Endothelial cell of umbilical vein (primary cell): ENCODE measurements around the gene ARHGEF38. TPM values are rescaled to one million over a fixed set of nuclear protein-coding genes. Genes with fewer than 3 reads are reported as not detected.

ENCODE experiments used
- BruUV-seq: library from RNA; stranded (reverse); fragments of 400-500 nt; replicated peaks from 2 replicates; lab custom pipeline; 2021; lab: Mats Ljungman, UMichigan
- CTCF ChIA-PET: fragments of 300-600, 350-600 bp; sonication (Branson Sonifier 250); formaldehyde crosslinking; loops from one replicate; lab custom pipeline; 2021; ENCODE audit warnings: antibody characterized with exemption, inconsistent platforms; lab: Charles Lee
- POLR2A ChIA-PET: fragments of 300-600, 350-600 bp; sonication (Branson Sonifier 250); formaldehyde crosslinking; loops from one replicate; lab custom pipeline; 2021; ENCODE audit warnings: antibody characterized with exemption, inconsistent platforms; lab: Charles Lee
- DNase-seq: peaks from one replicate; pipeline ENCODE4 v3.0.0-alpha.2; 2011; ENCODE audit warnings: low read depth, low spot score
- FAIRE-seq: peaks from 2 replicates; lab custom pipeline; 2011; peaks lifted over from hg19 to GRCh38; lab: Jason Lieb, UNC
- H2AFZ ChIP-seq: 2 replicates; pipeline ENCODE4 v1.6.0; 2012; ENCODE audit warnings: low read depth, low read length, control low read depth, inconsistent platforms
- H3K27ac ChIP-seq: 2 replicates; pipeline ENCODE4 v1.5.1; 2011; ENCODE audit warnings: low read depth, mild to moderate bottlenecking, control low read depth, low read length, moderate library complexity; ENCODE audit not compliant: insufficient read depth
- H3K27me3 ChIP-seq, 2 experiments: 2 replicates each; pipeline versions ENCODE4 v1.6.0 to v1.6.1; 2011; ENCODE audit warnings: low read length in 2 of 2, mixed read lengths in 1 of 2; ENCODE audit not compliant: control insufficient read depth in 2 of 2, insufficient read depth in 2 of 2
- H3K36me3 ChIP-seq, 2 experiments: 2 replicates in 1 of 2; 3 replicates in 1 of 2; pipeline ENCODE4 v1.5.1; 2011; ENCODE audit warnings: low read length in 2 of 2, mild to moderate bottlenecking in 1 of 2, moderate library complexity in 1 of 2; ENCODE audit not compliant: control insufficient read depth in 2 of 2, insufficient read depth in 2 of 2; ENCODE audit errors: extremely low read depth in 1 of 2
- H3K4me1 ChIP-seq: 3 replicates; pipeline ENCODE4 v1.5.1; 2011; ENCODE audit warnings: mild to moderate bottlenecking, low read length; ENCODE audit not compliant: control insufficient read depth, insufficient read depth; ENCODE audit errors: extremely low read depth
- H3K4me2 ChIP-seq: 2 replicates; pipeline ENCODE4 v1.6.1; 2011; ENCODE audit warnings: low read length, control low read depth, mixed read lengths; ENCODE audit not compliant: insufficient read depth
- H3K4me3 ChIP-seq, 3 experiments: fragments of 200-600 bp in 1 of 3; sonication (generic), shearing (Covaris generic) in 1 of 3; replicated peaks in 1 of 3; 2 replicates each; pipeline ENCODE4 v1.5.1; 2011 to 2016; ENCODE audit warnings: control low read depth in 3 of 3, low read length in 3 of 3, mild to moderate bottlenecking in 2 of 3, inconsistent platforms in 1 of 3, low read depth in 1 of 3, moderate library complexity in 1 of 3; ENCODE audit not compliant: insufficient read depth in 1 of 3
- H3K79me2 ChIP-seq: 2 replicates; pipeline ENCODE4 v1.6.0; 2012; ENCODE audit warnings: low read length, inconsistent platforms; ENCODE audit not compliant: control insufficient read depth, insufficient read depth
- H3K9ac ChIP-seq: replicated peaks from 2 replicates; pipeline ENCODE3; 2011; ENCODE audit warnings: low read length, control low read depth; ENCODE audit not compliant: insufficient read depth; ENCODE audit errors: extremely low read depth
- H3K9me1 ChIP-seq: replicated peaks from 3 replicates; pipeline ENCODE4 v1.6.0; 2011; ENCODE audit warnings: mild to moderate bottlenecking, low read length; ENCODE audit not compliant: control insufficient read depth, insufficient read depth; ENCODE audit errors: extremely low read depth
- H3K9me3 ChIP-seq: replicated peaks from 2 replicates; pipeline ENCODE4 v1.5.1; 2012; ENCODE audit warnings: low read length, inconsistent platforms; ENCODE audit not compliant: control insufficient read depth, insufficient read depth
- H4K20me1 ChIP-seq: replicated peaks from 2 replicates; pipeline ENCODE3; 2011; ENCODE audit warnings: mild to moderate bottlenecking, low read length; ENCODE audit not compliant: control insufficient read depth, insufficient read depth; ENCODE audit errors: extremely low read depth
- CTCF ChIP-seq, 2 donors: IDR thresholded peaks; 1 replicate in 1 of 2; 2 replicates in 1 of 2; pipeline ENCODE4 v1.5.1; 2011; ENCODE audit warnings: low read length in 2 of 2, mild to moderate bottlenecking in 2 of 2, moderate library complexity in 2 of 2, control low read depth in 1 of 2, inconsistent platforms in 1 of 2, low read depth in 1 of 2; ENCODE audit not compliant: insufficient read depth in 1 of 2; ENCODE audit errors: extremely low read depth in 1 of 2
- EZH2 ChIP-seq: IDR thresholded peaks from 2 replicates; pipeline ENCODE4 v1.6.1; 2012; ENCODE audit warnings: borderline replicate concordance, low read depth, mild to moderate bottlenecking, moderate library complexity, low read length, inconsistent platforms; ENCODE audit not compliant: severe bottlenecking
- FOS ChIP-seq: IDR thresholded peaks from 2 replicates; pipeline ENCODE4 v1.6.1; 2011; ENCODE audit warnings: mild to moderate bottlenecking, low read length, moderate library complexity, borderline replicate concordance; ENCODE audit not compliant: insufficient read depth
- GATA2 ChIP-seq: IDR thresholded peaks from 2 replicates; pipeline ENCODE4 v1.7.0; 2011; ENCODE audit warnings: low read depth, mild to moderate bottlenecking, moderate library complexity, mixed read lengths, low read length; ENCODE audit not compliant: insufficient read length, insufficient read depth
- JUN ChIP-seq: IDR thresholded peaks from 2 replicates; pipeline ENCODE4 v1.6.1; 2011; ENCODE audit warnings: borderline replicate concordance, low read depth; ENCODE audit not compliant: insufficient read length, insufficient read depth
- MAX ChIP-seq: IDR thresholded peaks from 2 replicates; pipeline ENCODE4 v1.6.1; 2011; ENCODE audit not compliant: insufficient read depth, insufficient read length
- MYC ChIP-seq: IDR thresholded peaks from one replicate; pipeline ENCODE4 v1.6.1; 2011; ENCODE audit warnings: mild to moderate bottlenecking, low read depth, low read length
- POLR2A ChIP-seq: IDR thresholded peaks from 2 replicates; pipeline ENCODE4 v1.6.1; 2012; ENCODE audit warnings: low read depth, mild to moderate bottlenecking, control low read depth, low read length
- POLR2AphosphoS5 ChIP-seq: IDR thresholded peaks from 2 replicates; pipeline ENCODE4 v1.6.1; 2012; ENCODE audit warnings: low read depth, mild to moderate bottlenecking, control low read depth, low read length, moderate library complexity; ENCODE audit not compliant: insufficient read depth
- dilution Hi-C: fragments of 300-500 bp; cut with MboI; formaldehyde crosslinking; loops from one replicate; pipeline ENCODE4 v1.15.0; 2019; ENCODE audit warnings: low sequenced_read_pairs; ENCODE audit not compliant: extremely low pct_ligation_motif_present
- intact Hi-C: fragments of 100-400 bp; cut with micrococcal nuclease; formaldehyde crosslinking; loops from one replicate; pipeline ENCODE4 v1.10.0; 2022
- polyA plus RNA-seq, 4 experiments: library from polyadenylated mRNA; depleted of rRNA in 3 of 4; stranded (reverse) in 3 of 4; unstranded in 1 of 4; fragments of >200 nt; gene quantifications; 2 replicates each; pipeline versions ENCODE4 v1.2.1 to v1.2.3, GENCODE V29; 2011 to 2012; ENCODE audit warnings: missing spikeins in 1 of 4
- total RNA-seq: library from RNA; stranded (reverse); gene quantifications from 2 replicates; pipeline ENCODE4 v1.2.3, GENCODE V29; 2021

ARHGEF38 gene
- total and polyA plus RNA-seq, 2 donors (not counting 3 experiments of a cell fraction or from before 2014, with no cell fraction given) = not detected

- H3K79me2 ChIP-seq = no peaks in the 10 kb centered on the region
- no peaks in the 10 kb centered on the region for H3K36me3 ChIP-seq
- ChIA-PET CTCF (interaction anchor here (1.4 kb wide), 1 partner anchor 30 kb away, joined by 4 read pairs; no protein-coding TSS in a partner anchor), POLR2A (no interaction called here)
- H3K4me2 ChIP-seq = no peak overlapping the region
- H3K9me3 ChIP-seq = no peaks in the 10 kb centered on the region
- dilution Hi-C loops = no loop called here
- TF ChIP-seq EZH2 (no peak), POLR2A (no peak), MYC (no peak), GATA2 (no peak), JUN (no peak), CTCF (IDR thresholded peaks at IDR 0.05; ENCODE audit: extremely low read depth in 1 of 2, insufficient read depth in 1 of 2, low read depth in 1 of 2, low read length in 2 of 2) (no peak), FOS (no peak), POLR2AphosphoS5 (no peak), MAX (no peak)
- DNase-seq (no peak), FAIRE-seq (no peak)
- no peak overlapping the region for H3K27ac ChIP-seq
- intact Hi-C loops = no loop called here
- no TSS peak for BruUV-seq
- H2AFZ ChIP-seq = no peak overlapping the region
- H4K20me1 ChIP-seq = no peaks in the 10 kb centered on the region
- H3K4me3 ChIP-seq = no peak overlapping the region
- H3K9ac ChIP-seq = no peak overlapping the region
- no peaks in the 10 kb centered on the region for H3K9me1 ChIP-seq
- H3K4me1 ChIP-seq = no peaks in the 10 kb centered on the region
- peaks cover 0 to 3% of the 10 kb centered on the region in 2 experiments for H3K27me3 ChIP-seq
Measured at GRCh38 chr4:105588252-105588651, 35.8 kb downstream of the ARHGEF38 start.
